WTC11 (cell line): Measurements from ENCODE around the gene ZNF550.

Source experiments
- ESRRA ChIP-seq: sonication (generic); formaldehyde crosslinking; IDR thresholded peaks from 2 replicates; pipeline ENCODE4 v1.8.1; 2022; ENCODE audit warnings: mild to moderate bottlenecking, missing genetic modification reagents, borderline replicate concordance
- FOXJ3 ChIP-seq: sonication (generic); formaldehyde crosslinking; IDR thresholded peaks from 2 replicates; pipeline ENCODE4 v1.9.0; 2021; ENCODE audit warnings: missing genetic modification reagents, mild to moderate bottlenecking, borderline replicate concordance
- FOXP1 ChIP-seq: sonication (generic); formaldehyde crosslinking; IDR thresholded peaks from 2 replicates; pipeline ENCODE4 v1.8.0; 2022; ENCODE audit warnings: missing genetic modification reagents, mild to moderate bottlenecking, moderate library complexity, borderline replicate concordance
- FOXP4 ChIP-seq: sonication (generic); formaldehyde crosslinking; IDR thresholded peaks from 2 replicates; pipeline ENCODE4 v1.8.0; 2022; ENCODE audit warnings: mild to moderate bottlenecking, missing genetic modification reagents
- IRF2 ChIP-seq: sonication (generic); formaldehyde crosslinking; IDR thresholded peaks from 2 replicates; pipeline ENCODE4 v1.8.0; 2022; ENCODE audit warnings: low read depth, missing genetic modification reagents, borderline replicate concordance
- RELA ChIP-seq: sonication (generic); formaldehyde crosslinking; IDR thresholded peaks from 2 replicates; pipeline ENCODE4 v1.8.1; 2022; ENCODE audit warnings: missing genetic modification reagents, mild to moderate bottlenecking, borderline replicate concordance
- SMAD4 ChIP-seq: sonication (generic); formaldehyde crosslinking; IDR thresholded peaks from 2 replicates; pipeline ENCODE4 v1.8.0; 2022; ENCODE audit warnings: mild to moderate bottlenecking, missing genetic modification reagents
- TP53 ChIP-seq: sonication (generic); formaldehyde crosslinking; IDR thresholded peaks from 2 replicates; pipeline ENCODE4 v1.8.1; 2023; ENCODE audit warnings: mild to moderate bottlenecking, missing genetic modification reagents
- ZNF671 ChIP-seq: fragments of 250-450 bp; sonication (Bioruptor Pico); IDR thresholded peaks from 2 replicates; pipeline ENCODE4 v1.8.0; 2021; ENCODE audit warnings: mild to moderate bottlenecking
- TF ChIP-seq, protein P1 (sequence below): fragments of 200-600 bp; IDR thresholded peaks from 2 replicates; pipeline ENCODE4 v1.8.0; 2022; ENCODE audit warnings: antibody characterized with exemption
- TF ChIP-seq, protein P2 (sequence below): sonication (generic); formaldehyde crosslinking; IDR thresholded peaks from 2 replicates; pipeline ENCODE4 v1.8.1; 2022; ENCODE audit warnings: low read depth, mild to moderate bottlenecking, moderate library complexity, missing genetic modification reagents, borderline replicate concordance
- TF ChIP-seq, protein P3 (sequence below): sonication (generic); formaldehyde crosslinking; conservative IDR thresholded peaks from 2 replicates; pipeline ENCODE4 v1.8.1; 2023; ENCODE audit warnings: mild to moderate bottlenecking, low read depth, missing genetic modification reagents, moderate library complexity
- TF ChIP-seq, protein P4 (sequence below): sonication (generic); formaldehyde crosslinking; IDR thresholded peaks from 2 replicates; pipeline ENCODE4 v1.8.1; 2022; ENCODE audit warnings: low read depth, missing genetic modification reagents, borderline replicate concordance
- TF ChIP-seq, protein P5 (sequence below): sonication (generic); formaldehyde crosslinking; IDR thresholded peaks from 2 replicates; pipeline ENCODE4 v1.8.0; 2022; ENCODE audit warnings: mild to moderate bottlenecking, missing genetic modification reagents

DNA sequence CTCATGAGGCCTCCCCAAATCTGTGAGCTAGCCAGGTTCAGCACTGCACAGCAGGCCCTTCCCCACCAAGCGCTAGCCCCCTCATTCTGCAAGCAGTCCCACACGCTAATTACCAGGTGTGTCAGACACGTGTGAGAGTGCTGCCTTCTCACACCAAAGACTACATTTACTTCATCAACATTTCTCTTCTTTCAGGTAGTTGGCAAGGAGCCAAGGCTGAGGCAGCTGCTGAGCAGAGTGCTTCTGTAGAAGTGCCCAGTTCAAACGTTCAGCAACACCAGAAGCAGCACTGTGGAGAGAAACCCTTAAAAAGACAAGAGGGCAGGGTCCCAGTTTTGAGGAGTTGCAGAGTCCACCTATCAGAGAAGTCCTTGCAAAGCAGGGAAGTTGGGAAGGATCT, 53.5 kb downstream of the ZNF550 start:
- no peak for TF ChIP-seq TP53 (CRISPR knock-in tag)
- no peak for TF ChIP-seq ESRRA (CRISPR knock-in tag)
- no peak for TF ChIP-seq RELA
- TF ChIP-seq, protein P1, sequence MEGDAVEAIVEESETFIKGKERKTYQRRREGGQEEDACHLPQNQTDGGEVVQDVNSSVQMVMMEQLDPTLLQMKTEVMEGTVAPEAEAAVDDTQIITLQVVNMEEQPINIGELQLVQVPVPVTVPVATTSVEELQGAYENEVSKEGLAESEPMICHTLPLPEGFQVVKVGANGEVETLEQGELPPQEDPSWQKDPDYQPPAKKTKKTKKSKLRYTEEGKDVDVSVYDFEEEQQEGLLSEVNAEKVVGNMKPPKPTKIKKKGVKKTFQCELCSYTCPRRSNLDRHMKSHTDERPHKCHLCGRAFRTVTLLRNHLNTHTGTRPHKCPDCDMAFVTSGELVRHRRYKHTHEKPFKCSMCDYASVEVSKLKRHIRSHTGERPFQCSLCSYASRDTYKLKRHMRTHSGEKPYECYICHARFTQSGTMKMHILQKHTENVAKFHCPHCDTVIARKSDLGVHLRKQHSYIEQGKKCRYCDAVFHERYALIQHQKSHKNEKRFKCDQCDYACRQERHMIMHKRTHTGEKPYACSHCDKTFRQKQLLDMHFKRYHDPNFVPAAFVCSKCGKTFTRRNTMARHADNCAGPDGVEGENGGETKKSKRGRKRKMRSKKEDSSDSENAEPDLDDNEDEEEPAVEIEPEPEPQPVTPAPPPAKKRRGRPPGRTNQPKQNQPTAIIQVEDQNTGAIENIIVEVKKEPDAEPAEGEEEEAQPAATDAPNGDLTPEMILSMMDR = no peak
- TF ChIP-seq FOXJ3 (CRISPR knock-in tag) = no peak
- TF ChIP-seq, protein P2, sequence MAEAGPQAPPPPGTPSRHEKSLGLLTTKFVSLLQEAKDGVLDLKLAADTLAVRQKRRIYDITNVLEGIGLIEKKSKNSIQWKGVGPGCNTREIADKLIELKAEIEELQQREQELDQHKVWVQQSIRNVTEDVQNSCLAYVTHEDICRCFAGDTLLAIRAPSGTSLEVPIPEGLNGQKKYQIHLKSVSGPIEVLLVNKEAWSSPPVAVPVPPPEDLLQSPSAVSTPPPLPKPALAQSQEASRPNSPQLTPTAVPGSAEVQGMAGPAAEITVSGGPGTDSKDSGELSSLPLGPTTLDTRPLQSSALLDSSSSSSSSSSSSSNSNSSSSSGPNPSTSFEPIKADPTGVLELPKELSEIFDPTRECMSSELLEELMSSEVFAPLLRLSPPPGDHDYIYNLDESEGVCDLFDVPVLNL (CRISPR knock-in tag) = no peak
- TF ChIP-seq FOXP4 (CRISPR knock-in tag) = no peak
- TF ChIP-seq IRF2 (CRISPR knock-in tag) = no peak
- no peak for TF ChIP-seq SMAD4 (CRISPR knock-in tag)
- TF ChIP-seq, protein P3, sequence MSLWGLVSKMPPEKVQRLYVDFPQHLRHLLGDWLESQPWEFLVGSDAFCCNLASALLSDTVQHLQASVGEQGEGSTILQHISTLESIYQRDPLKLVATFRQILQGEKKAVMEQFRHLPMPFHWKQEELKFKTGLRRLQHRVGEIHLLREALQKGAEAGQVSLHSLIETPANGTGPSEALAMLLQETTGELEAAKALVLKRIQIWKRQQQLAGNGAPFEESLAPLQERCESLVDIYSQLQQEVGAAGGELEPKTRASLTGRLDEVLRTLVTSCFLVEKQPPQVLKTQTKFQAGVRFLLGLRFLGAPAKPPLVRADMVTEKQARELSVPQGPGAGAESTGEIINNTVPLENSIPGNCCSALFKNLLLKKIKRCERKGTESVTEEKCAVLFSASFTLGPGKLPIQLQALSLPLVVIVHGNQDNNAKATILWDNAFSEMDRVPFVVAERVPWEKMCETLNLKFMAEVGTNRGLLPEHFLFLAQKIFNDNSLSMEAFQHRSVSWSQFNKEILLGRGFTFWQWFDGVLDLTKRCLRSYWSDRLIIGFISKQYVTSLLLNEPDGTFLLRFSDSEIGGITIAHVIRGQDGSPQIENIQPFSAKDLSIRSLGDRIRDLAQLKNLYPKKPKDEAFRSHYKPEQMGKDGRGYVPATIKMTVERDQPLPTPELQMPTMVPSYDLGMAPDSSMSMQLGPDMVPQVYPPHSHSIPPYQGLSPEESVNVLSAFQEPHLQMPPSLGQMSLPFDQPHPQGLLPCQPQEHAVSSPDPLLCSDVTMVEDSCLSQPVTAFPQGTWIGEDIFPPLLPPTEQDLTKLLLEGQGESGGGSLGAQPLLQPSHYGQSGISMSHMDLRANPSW (CRISPR knock-in tag) = no peak
- TF ChIP-seq, protein P4, sequence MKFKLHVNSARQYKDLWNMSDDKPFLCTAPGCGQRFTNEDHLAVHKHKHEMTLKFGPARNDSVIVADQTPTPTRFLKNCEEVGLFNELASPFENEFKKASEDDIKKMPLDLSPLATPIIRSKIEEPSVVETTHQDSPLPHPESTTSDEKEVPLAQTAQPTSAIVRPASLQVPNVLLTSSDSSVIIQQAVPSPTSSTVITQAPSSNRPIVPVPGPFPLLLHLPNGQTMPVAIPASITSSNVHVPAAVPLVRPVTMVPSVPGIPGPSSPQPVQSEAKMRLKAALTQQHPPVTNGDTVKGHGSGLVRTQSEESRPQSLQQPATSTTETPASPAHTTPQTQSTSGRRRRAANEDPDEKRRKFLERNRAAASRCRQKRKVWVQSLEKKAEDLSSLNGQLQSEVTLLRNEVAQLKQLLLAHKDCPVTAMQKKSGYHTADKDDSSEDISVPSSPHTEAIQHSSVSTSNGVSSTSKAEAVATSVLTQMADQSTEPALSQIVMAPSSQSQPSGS (CRISPR knock-in tag) = no peak
- TF ChIP-seq ZNF671 (CRISPR knock-in tag) = no peak
- TF ChIP-seq, protein P5, sequence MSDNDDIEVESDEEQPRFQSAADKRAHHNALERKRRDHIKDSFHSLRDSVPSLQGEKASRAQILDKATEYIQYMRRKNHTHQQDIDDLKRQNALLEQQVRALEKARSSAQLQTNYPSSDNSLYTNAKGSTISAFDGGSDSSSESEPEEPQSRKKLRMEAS (CRISPR knock-in tag) = no peak
- no peak for TF ChIP-seq FOXP1 (CRISPR knock-in tag)
